ENCODE measurements around the gene ZNF593.

DNA sequence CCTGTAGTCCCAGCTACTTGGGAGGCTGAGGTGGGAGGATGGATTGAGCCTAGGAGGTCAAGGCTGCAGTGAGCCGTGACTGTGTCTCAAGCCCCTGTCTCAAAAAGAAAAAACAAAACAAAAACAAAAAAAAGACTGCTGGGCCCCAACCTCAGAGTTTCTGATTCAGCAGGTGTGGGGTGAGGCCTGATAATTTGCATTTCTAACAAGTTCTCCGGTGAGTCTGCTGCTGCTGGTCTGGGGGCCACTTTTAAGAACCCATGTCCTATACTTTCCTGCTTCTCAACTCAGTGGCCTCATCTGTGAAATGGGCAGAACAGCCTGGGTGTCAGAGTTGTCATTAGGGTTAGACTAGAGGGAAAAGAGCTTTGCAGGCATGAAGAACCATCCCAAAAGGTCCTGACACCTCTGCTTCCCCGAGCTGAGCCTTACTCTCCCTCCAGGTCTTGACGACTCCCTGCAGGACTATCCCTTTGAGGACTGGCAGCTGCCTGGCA, 10.3 kb downstream of the ZNF593 start:
- TF ChIP-seq, protein P1, sequence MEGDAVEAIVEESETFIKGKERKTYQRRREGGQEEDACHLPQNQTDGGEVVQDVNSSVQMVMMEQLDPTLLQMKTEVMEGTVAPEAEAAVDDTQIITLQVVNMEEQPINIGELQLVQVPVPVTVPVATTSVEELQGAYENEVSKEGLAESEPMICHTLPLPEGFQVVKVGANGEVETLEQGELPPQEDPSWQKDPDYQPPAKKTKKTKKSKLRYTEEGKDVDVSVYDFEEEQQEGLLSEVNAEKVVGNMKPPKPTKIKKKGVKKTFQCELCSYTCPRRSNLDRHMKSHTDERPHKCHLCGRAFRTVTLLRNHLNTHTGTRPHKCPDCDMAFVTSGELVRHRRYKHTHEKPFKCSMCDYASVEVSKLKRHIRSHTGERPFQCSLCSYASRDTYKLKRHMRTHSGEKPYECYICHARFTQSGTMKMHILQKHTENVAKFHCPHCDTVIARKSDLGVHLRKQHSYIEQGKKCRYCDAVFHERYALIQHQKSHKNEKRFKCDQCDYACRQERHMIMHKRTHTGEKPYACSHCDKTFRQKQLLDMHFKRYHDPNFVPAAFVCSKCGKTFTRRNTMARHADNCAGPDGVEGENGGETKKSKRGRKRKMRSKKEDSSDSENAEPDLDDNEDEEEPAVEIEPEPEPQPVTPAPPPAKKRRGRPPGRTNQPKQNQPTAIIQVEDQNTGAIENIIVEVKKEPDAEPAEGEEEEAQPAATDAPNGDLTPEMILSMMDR (IDR thresholded peaks at IDR 0.05): no peak
- TF ChIP-seq POLR2A (IDR thresholded peaks at IDR 0.05) (no peak), POLR2AphosphoS5 (IDR thresholded peaks at IDR 0.05) (no peak)

All from sigmoid colon (tissue), 4 donors.